ENCODE measurements around the gene ZC3H12C. TPM values are rescaled to one million over a fixed set of nuclear protein-coding genes. Genes with fewer than 3 reads are reported as not detected.

The ZC3H12C gene
- total RNA-seq, 6 experiments from 2014 or later: 3.0 to 6.4 (median 5.0) TPM

DNA sequence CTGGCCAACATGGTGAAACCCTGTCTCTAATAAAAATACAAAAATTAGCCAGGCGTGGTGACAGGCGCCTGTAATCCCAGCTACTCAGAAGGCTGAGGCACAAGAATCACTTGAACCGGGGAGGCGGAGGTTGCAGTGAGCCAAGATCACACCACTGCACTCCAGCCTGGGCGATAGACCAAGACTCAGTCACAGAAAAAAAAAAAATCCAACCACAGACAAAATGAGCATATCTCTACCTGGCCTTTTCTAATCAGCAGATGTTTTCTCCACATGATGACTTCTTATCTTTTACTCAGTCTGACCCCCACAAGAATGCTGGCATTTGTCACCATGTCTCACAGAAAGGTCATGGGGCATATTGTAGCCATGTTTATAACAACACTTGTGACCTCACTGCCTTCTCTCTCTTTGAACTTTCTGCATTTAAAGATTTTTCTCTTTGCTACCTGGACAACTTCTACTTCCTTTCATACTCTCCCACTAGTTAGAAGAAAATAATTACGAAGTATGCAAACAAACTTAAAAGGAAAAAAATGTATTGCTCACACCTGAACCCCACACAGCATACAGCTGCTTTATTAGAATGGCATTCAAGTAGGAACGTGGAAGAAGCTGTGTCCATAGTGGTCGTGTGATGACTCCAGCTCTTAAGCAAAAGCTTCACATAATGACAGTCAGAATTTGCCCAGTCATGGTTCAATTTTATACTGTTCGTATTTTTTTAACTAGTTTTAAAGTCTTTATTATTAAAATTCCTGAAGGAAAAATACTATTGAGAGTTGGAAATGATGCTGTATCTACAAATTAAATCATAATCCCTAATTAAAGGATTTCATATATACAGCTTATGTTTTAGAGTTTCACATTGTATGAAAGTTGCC is 65.4 kb downstream of the ZC3H12C start:
- Mint-ChIP-seq H3K27me3 (ENCODE audit: insufficient read depth) (no peaks in the 10 kb centered on the region), H3K36me3 (ENCODE audit: low read depth) (peaks cover 13% of the 10 kb centered on the region; the same call in 1 of the 2 replicates), H3K9me3 (no peaks in the 10 kb centered on the region), H3K4me1 (ENCODE audit: low read depth) (peaks cover 5% of the 10 kb centered on the region; the same call in 1 of the 2 replicates), H3K27ac (peak overlapping the region; percentile 5; the same call in 1 of the 2 replicates), H3K4me3 (no peak overlapping the region)
- no peak for DNase-seq
- TF ChIP-seq, protein P1, sequence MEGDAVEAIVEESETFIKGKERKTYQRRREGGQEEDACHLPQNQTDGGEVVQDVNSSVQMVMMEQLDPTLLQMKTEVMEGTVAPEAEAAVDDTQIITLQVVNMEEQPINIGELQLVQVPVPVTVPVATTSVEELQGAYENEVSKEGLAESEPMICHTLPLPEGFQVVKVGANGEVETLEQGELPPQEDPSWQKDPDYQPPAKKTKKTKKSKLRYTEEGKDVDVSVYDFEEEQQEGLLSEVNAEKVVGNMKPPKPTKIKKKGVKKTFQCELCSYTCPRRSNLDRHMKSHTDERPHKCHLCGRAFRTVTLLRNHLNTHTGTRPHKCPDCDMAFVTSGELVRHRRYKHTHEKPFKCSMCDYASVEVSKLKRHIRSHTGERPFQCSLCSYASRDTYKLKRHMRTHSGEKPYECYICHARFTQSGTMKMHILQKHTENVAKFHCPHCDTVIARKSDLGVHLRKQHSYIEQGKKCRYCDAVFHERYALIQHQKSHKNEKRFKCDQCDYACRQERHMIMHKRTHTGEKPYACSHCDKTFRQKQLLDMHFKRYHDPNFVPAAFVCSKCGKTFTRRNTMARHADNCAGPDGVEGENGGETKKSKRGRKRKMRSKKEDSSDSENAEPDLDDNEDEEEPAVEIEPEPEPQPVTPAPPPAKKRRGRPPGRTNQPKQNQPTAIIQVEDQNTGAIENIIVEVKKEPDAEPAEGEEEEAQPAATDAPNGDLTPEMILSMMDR (IDR thresholded peaks at IDR 0.05): no peak

DNA sequence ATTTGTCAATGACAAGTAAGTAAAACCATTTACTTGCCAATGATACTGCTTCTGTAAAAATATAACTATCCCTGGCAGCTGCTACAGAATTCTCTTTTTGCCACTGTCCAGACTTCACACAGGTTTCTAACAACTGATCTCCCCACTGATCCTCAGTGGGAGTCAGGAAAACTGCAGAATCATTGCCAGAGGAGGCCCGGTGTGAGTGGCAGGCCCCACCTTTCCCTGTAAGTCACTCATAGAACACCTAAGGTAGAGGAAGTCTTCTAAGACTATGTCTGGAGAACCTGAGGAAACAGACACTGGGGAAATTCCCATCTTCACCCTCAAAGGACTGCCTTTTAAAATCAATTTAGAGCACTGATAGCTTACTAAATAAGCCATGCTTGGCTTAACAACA is 66.3 kb downstream of the ZC3H12C start:
- Mint-ChIP-seq H3K9me3 (no peaks in the 10 kb centered on the region), H3K4me3 (no peak overlapping the region), H3K27me3 (ENCODE audit: insufficient read depth) (no peaks in the 10 kb centered on the region), H3K27ac (no peak overlapping the region), H3K36me3 (ENCODE audit: low read depth) (peaks cover 11% of the 10 kb centered on the region), H3K4me1 (ENCODE audit: low read depth) (peaks cover 5% of the 10 kb centered on the region; the same call in 1 of the 2 replicates)
- no peak for DNase-seq
- TF ChIP-seq, protein P1 (IDR thresholded peaks at IDR 0.05): no peak

DNA sequence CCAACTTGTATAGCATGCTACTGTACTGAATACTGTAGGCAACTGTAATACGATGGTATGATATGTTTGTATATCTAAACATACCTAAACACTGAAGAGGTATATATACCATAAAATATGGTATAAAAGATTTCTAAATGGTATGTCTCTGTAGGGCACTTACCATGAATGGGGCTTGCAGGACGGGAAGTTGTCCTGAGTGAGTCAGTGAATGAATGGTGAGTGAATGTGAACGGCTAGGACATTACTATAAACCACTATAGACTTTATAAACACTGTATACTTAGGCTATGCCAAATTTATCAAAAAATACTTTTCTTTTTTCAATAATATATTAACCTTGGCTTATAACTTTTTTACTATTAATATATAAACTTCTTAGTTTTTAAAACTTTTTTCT is 66.8 kb downstream of the ZC3H12C start:
- H3K27ac Mint-ChIP-seq: no peak overlapping the region
- H3K9me3 Mint-ChIP-seq: no peaks in the 10 kb centered on the region
- H3K4me1 Mint-ChIP-seq (ENCODE audit: low read depth): peaks cover 5% of the 10 kb centered on the region; the same call in 1 of the 2 replicates
- peaks cover 16% of the 10 kb centered on the region for H3K36me3 Mint-ChIP-seq (ENCODE audit: low read depth)
- TF ChIP-seq, protein P1 (IDR thresholded peaks at IDR 0.05): no peak
- no peak overlapping the region for H3K4me3 Mint-ChIP-seq
- no peaks in the 10 kb centered on the region for H3K27me3 Mint-ChIP-seq (ENCODE audit: insufficient read depth)
- DNase-seq: peak; percentile 7

DNA sequence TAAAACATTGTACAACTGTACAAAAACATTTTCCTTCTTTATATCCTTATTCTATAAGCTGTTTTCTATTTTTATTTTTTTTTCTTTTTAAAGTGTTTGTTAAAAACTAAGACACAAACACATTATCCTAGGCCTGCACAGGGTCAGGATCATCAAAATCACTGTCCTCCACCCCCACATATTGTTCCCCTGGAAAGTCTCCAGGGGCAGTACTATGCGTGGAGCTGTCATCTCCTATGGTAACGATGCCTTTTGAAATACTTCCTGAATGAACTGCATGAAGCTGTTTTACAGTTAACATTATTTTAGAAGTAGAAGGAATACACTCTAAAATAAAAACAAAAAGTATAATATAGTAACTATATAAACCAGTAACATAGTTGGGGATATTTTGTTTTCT is 67.2 kb downstream of the ZC3H12C start:
- no peaks in the 10 kb centered on the region for H3K9me3 Mint-ChIP-seq
- TF ChIP-seq, protein P1 (IDR thresholded peaks at IDR 0.05): no peak
- peaks cover 5% of the 10 kb centered on the region; the same call in 1 of the 2 replicates for H3K4me1 Mint-ChIP-seq (ENCODE audit: low read depth)
- DNase-seq: no peak
- H3K27ac Mint-ChIP-seq: no peak overlapping the region
- H3K36me3 Mint-ChIP-seq (ENCODE audit: low read depth): peaks cover 20% of the 10 kb centered on the region
- no peak overlapping the region for H3K4me3 Mint-ChIP-seq
- no peaks in the 10 kb centered on the region for H3K27me3 Mint-ChIP-seq (ENCODE audit: insufficient read depth)

DNA sequence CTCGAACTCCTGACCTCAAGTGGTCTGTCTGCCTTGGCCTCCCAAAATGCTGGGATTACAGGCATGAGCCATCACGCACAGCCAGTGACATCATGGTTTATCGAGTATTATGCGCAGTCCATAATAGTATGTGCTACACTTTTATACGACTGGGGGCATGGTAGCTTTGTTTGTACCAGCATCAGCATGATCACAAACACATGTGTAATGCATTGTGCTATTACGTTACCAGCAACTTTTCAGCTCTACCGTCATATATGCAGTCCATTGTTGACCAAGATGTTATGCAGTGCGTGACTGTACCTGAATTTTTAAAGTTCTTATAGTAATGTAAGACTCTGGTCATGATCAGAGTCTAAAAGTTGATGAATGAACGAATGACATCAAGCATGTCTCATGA is 67.9 kb downstream of the ZC3H12C start:
- TF ChIP-seq, protein P1 (IDR thresholded peaks at IDR 0.05): no peak
- H3K4me1 Mint-ChIP-seq (ENCODE audit: low read depth): peaks cover 5% of the 10 kb centered on the region; the same call in 1 of the 2 replicates
- no peak overlapping the region for H3K27ac Mint-ChIP-seq
- H3K36me3 Mint-ChIP-seq (ENCODE audit: low read depth): peaks cover 23% of the 10 kb centered on the region
- H3K9me3 Mint-ChIP-seq: no peaks in the 10 kb centered on the region
- no peaks in the 10 kb centered on the region for H3K27me3 Mint-ChIP-seq (ENCODE audit: insufficient read depth)
- DNase-seq: no peak
- H3K4me3 Mint-ChIP-seq: no peak overlapping the region
